HepG2 (cell line): ENCODE data around the gene GRB2. TPM values are rescaled to one million over a fixed set of nuclear protein-coding genes. Genes with fewer than 3 reads are reported as not detected.

Experiments
- CBFB ChIP-seq: sonication (generic); formaldehyde crosslinking; IDR thresholded peaks from 2 replicates; pipeline ENCODE4 v1.4.0; 2020; ENCODE audit warnings: missing genetic modification reagents
- CCDC6 ChIP-seq: sonication (generic); formaldehyde crosslinking; IDR thresholded peaks from 2 replicates; pipeline ENCODE4 v1.8.1; 2022; ENCODE audit warnings: mild to moderate bottlenecking, missing genetic modification reagents, moderate library complexity
- CREB1 ChIP-seq, 2 experiments: fragments of 450-650 bp in 1 of 2; IDR thresholded peaks; 2 replicates each; pipeline ENCODE4 v1.6.1; 2016 to 2017; ENCODE audit warnings: control low read depth in 1 of 2, mild to moderate bottlenecking in 1 of 2, missing compliant biosample characterization in 1 of 2, missing genetic modification characterization in 1 of 2
- DMAP1 ChIP-seq: IDR thresholded peaks from 2 replicates; pipeline ENCODE4 v1.6.1; 2016
- GABPA ChIP-seq, 2 experiments: IDR thresholded peaks; 2 replicates each; pipeline ENCODE4 v1.6.1; 2011 to 2016; ENCODE audit warnings: low read depth in 2 of 2, low read length in 1 of 2, missing biosample characterization in 1 of 2, missing genetic modification characterization in 1 of 2
- HDAC1 ChIP-seq: sonication (generic); formaldehyde crosslinking; IDR thresholded peaks from 2 replicates; pipeline ENCODE4 v1.5.1; 2020; ENCODE audit warnings: mild to moderate bottlenecking, missing genetic modification reagents
- MEIS2 ChIP-seq: sonication (generic); formaldehyde crosslinking; IDR thresholded peaks from 2 replicates; pipeline ENCODE4 v1.9.0; 2021; ENCODE audit warnings: mild to moderate bottlenecking, missing genetic modification reagents
- NCOA5 ChIP-seq: sonication (generic); formaldehyde crosslinking; IDR thresholded peaks from 2 replicates; pipeline ENCODE4 v1.4.0; 2020; ENCODE audit warnings: missing genetic modification reagents
- SPEN ChIP-seq: sonication (generic); formaldehyde crosslinking; IDR thresholded peaks from 2 replicates; pipeline ENCODE4 v1.5.1; 2020; ENCODE audit warnings: low read depth, mild to moderate bottlenecking, missing genetic modification reagents
- ZNF337 ChIP-seq: sonication (generic); formaldehyde crosslinking; IDR thresholded peaks from 2 replicates; pipeline ENCODE4 v1.5.1; 2020; ENCODE audit warnings: missing genetic modification reagents, low read depth, mild to moderate bottlenecking, borderline replicate concordance
- polyA plus RNA-seq, 8 experiments: library from polyadenylated mRNA; depleted of rRNA in 3 of 8; stranded (reverse) in 7 of 8; unstranded in 1 of 8; fragments of >200 nt; fragmentation: Illumina TruSeq in 4 of 8; extraction: Trizol in 4 of 8; gene quantifications; 2 replicates each; pipeline versions ENCODE4 v1.2.1 to v1.2.3, GENCODE V29; 2011 to 2016; ENCODE audit warnings: low read depth in 4 of 8, missing spikeins in 1 of 8, mixed read lengths in 1 of 8; ENCODE audit not compliant: insufficient read depth in 1 of 8
- total RNA-seq, 5 experiments: library from RNA; depleted of rRNA; stranded (reverse); fragments of >200 nt; fragmentation: Illumina TruSeq; extraction: Trizol; gene quantifications; 2 replicates each; pipeline ENCODE4 v1.2.3, GENCODE V29; 2016; ENCODE audit warnings: low read depth in 1 of 5
- TF ChIP-seq, protein P1 (sequence below): sonication (generic); formaldehyde crosslinking; IDR thresholded peaks from 2 replicates; pipeline ENCODE4 v1.4.0; 2020; ENCODE audit warnings: missing genetic modification reagents, borderline replicate concordance
- TF ChIP-seq, protein P2 (sequence below): sonication (generic); formaldehyde crosslinking; IDR thresholded peaks from 2 replicates; pipeline ENCODE4 v1.5.1; 2020; ENCODE audit warnings: mild to moderate bottlenecking, moderate library complexity, missing genetic modification reagents
- TF ChIP-seq, protein P3 (sequence below), 2 experiments: sonication (generic) in 1 of 2; formaldehyde crosslinking in 1 of 2; IDR thresholded peaks; 2 replicates each; pipeline versions ENCODE4 v1.4.0 to v1.6.1; 2018 to 2020; ENCODE audit warnings: missing genetic modification reagents in 2 of 2, borderline replicate concordance in 1 of 2, low read depth in 1 of 2, mild to moderate bottlenecking in 1 of 2, missing biosample characterization in 1 of 2
- TF ChIP-seq, protein P4 (sequence below): IDR thresholded peaks from 2 replicates; pipeline ENCODE4 v1.6.1; 2012; ENCODE audit warnings: low read depth, low read length, improper control_type of control experiment
- TF ChIP-seq, protein P5 (sequence below): sonication (generic); formaldehyde crosslinking; IDR thresholded peaks from 2 replicates; pipeline ENCODE4 v1.4.0; 2020; ENCODE audit warnings: mild to moderate bottlenecking, missing genetic modification reagents

Gene GRB2
- total and polyA plus RNA-seq, 2 of the 13 experiments (the other 11 are each of a cell fraction or from before 2014, with no cell fraction given): 84.6 to 92.3 TPM

DNA sequence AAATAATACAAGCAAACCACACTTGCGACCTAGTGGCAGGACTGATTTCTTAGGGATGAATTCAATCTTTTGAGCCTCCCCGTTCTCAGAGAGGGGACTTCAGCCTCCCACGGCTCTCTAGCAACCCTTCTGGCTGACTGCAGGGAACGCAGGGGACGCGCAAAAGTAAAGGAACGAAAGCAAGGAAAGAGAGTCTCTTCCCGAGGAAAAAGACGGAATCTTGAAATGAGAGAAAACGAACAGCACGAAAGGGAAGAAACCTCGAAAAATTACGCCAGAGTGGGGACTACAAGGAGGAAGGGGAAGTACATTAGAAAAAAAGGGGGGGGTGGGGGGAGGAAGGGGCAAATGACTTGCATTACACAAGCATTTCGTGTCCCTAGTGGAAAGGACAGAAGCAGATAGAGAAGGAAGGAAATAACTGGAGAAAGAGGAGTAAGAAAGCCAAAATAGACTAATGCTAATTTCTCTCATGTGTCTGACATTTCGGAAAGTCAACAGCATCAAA lies 1.2 kb downstream of the GRB2 start (continued):
- 0 out of 2 replicates have a peak, but pooled peaks have one; percentile 22 for TF ChIP-seq SPEN (CRISPR knock-in tag)
- no peak for TF ChIP-seq NCOA5 (CRISPR knock-in tag)
- no peak for TF ChIP-seq MEIS2 (CRISPR knock-in tag)
- 0 out of 2 replicates have a peak, but pooled peaks have one; percentile 8 for TF ChIP-seq CBFB (CRISPR knock-in tag)
- TF ChIP-seq CCDC6 (CRISPR knock-in tag): 0 out of 2 replicates have a peak, but pooled peaks have one; percentile 10
- TF ChIP-seq HDAC1: peak; percentile 59
- TF ChIP-seq, protein P1, sequence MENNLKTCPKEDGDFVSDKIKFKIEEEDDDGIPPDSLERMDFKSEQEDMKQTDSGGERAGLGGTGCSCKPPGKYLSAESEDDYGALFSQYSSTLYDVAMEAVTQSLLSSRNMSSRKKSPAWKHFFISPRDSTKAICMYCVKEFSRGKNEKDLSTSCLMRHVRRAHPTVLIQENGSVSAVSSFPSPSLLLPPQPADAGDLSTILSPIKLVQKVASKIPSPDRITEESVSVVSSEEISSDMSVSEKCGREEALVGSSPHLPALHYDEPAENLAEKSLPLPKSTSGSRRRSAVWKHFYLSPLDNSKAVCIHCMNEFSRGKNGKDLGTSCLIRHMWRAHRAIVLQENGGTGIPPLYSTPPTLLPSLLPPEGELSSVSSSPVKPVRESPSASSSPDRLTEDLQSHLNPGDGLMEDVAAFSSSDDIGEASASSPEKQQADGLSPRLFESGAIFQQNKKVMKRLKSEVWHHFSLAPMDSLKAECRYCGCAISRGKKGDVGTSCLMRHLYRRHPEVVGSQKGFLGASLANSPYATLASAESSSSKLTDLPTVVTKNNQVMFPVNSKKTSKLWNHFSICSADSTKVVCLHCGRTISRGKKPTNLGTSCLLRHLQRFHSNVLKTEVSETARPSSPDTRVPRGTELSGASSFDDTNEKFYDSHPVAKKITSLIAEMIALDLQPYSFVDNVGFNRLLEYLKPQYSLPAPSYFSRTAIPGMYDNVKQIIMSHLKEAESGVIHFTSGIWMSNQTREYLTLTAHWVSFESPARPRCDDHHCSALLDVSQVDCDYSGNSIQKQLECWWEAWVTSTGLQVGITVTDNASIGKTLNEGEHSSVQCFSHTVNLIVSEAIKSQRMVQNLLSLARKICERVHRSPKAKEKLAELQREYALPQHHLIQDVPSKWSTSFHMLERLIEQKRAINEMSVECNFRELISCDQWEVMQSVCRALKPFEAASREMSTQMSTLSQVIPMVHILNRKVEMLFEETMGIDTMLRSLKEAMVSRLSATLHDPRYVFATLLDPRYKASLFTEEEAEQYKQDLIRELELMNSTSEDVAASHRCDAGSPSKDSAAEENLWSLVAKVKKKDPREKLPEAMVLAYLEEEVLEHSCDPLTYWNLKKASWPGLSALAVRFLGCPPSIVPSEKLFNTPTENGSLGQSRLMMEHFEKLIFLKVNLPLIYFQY: 0 out of 2 replicates have a peak, but pooled peaks have one; percentile 35
- TF ChIP-seq, protein P2, sequence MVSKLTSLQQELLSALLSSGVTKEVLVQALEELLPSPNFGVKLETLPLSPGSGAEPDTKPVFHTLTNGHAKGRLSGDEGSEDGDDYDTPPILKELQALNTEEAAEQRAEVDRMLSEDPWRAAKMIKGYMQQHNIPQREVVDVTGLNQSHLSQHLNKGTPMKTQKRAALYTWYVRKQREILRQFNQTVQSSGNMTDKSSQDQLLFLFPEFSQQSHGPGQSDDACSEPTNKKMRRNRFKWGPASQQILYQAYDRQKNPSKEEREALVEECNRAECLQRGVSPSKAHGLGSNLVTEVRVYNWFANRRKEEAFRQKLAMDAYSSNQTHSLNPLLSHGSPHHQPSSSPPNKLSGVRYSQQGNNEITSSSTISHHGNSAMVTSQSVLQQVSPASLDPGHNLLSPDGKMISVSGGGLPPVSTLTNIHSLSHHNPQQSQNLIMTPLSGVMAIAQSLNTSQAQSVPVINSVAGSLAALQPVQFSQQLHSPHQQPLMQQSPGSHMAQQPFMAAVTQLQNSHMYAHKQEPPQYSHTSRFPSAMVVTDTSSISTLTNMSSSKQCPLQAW (CRISPR knock-in tag): peak; percentile 66; the same call in 1 of the 2 replicates
- peak; percentile 28; the same call in 1 of the 2 replicates for TF ChIP-seq DMAP1
- TF ChIP-seq GABPA (IDR thresholded peaks at IDR 0.05; ENCODE audit: low read depth, low read length): no peak
- TF ChIP-seq GABPA (CRISPR knock-in tag; IDR thresholded peaks at IDR 0.05; ENCODE audit: low read depth): 0 out of 2 replicates have a peak, but pooled peaks have one; percentile 22
- TF ChIP-seq, protein P3, sequence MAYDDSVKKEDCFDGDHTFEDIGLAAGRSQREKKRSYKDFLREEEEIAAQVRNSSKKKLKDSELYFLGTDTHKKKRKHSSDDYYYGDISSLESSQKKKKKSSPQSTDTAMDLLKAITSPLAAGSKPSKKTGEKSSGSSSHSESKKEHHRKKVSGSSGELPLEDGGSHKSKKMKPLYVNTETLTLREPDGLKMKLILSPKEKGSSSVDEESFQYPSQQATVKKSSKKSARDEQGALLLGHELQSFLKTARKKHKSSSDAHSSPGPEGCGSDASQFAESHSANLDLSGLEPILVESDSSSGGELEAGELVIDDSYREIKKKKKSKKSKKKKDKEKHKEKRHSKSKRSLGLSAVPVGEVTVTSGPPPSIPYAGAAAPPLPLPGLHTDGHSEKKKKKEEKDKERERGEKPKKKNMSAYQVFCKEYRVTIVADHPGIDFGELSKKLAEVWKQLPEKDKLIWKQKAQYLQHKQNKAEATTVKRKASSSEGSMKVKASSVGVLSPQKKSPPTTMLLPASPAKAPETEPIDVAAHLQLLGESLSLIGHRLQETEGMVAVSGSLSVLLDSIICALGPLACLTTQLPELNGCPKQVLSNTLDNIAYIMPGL (CRISPR knock-in tag; IDR thresholded peaks at IDR 0.05; ENCODE audit: borderline replicate concordance in 1 of 2, low read depth in 1 of 2): peak; percentile 97
- TF ChIP-seq CREB1 (IDR thresholded peaks at IDR 0.05): no peak
- TF ChIP-seq CREB1 (CRISPR knock-in tag; IDR thresholded peaks at IDR 0.05): peak; percentile 36; the same call in 1 of the 2 replicates
- TF ChIP-seq, protein P4, sequence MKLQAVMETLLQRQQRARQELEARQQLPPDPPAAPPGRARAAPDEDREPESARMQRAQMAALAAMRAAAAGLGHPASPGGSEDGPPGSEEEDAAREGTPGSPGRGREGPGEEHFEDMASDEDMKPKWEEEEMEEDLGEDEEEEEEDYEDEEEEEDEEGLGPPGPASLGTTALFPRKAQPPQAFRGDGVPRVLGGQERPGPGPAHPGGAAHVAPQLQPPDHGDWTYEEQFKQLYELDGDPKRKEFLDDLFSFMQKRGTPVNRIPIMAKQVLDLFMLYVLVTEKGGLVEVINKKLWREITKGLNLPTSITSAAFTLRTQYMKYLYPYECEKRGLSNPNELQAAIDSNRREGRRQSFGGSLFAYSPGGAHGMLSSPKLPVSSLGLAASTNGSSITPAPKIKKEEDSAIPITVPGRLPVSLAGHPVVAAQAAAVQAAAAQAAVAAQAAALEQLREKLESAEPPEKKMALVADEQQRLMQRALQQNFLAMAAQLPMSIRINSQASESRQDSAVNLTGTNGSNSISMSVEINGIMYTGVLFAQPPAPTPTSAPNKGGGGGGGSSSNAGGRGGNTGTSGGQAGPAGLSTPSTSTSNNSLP: peak; percentile 59; the same call in 1 of the 2 replicates
- no peak for TF ChIP-seq ZNF337 (CRISPR knock-in tag)
- TF ChIP-seq, protein P5, sequence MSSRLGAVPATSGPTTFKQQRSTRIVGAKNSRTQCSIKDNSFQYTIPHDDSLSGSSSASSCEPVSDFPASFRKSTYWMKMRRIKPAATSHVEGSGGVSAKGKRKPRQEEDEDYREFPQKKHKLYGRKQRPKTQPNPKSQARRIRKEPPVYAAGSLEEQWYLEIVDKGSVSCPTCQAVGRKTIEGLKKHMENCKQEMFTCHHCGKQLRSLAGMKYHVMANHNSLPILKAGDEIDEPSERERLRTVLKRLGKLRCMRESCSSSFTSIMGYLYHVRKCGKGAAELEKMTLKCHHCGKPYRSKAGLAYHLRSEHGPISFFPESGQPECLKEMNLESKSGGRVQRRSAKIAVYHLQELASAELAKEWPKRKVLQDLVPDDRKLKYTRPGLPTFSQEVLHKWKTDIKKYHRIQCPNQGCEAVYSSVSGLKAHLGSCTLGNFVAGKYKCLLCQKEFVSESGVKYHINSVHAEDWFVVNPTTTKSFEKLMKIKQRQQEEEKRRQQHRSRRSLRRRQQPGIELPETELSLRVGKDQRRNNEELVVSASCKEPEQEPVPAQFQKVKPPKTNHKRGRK (CRISPR knock-in tag): 0 out of 2 replicates have a peak, but pooled peaks have one; percentile 66
